Activated T-helper 1 cell treated with anti-CD3 and anti-CD28 coated beads, Interleukin-12 subunit alpha, Interleukin-12 subunit beta, Interleukin-2, Interleukin-4 antibody, amounts not matched to agents 30 ng/mL and 10 ng/mL and 1 ng/mL, durations not matched to agents 14 hours and 24 hours and 36 hours (primary cell): Measurements from ENCODE around the gene SLC35F3. TPM values are rescaled to one million over a fixed set of nuclear protein-coding genes. Genes with fewer than 3 reads are reported as not detected.
A peak's percentile ranks its signal among the peaks of the same experiment; 100 is the strongest.

Experiments used
- DNase-seq: peaks from one replicate; pipeline ENCODE4 v3.0.0; 2021; ENCODE audit warnings: low spot score
- H3K27ac Mint-ChIP-seq: one replicate; pipeline ENCODE4 v1.8.0; 2021; ENCODE audit warnings: mild to moderate bottlenecking, mixed read lengths
- H3K27me3 Mint-ChIP-seq: one replicate; pipeline ENCODE4 v1.8.0; 2022; ENCODE audit warnings: mild to moderate bottlenecking, moderate library complexity, mixed read lengths; ENCODE audit not compliant: insufficient read depth
- H3K36me3 Mint-ChIP-seq: one replicate; pipeline ENCODE4 v1.8.0; 2021; ENCODE audit warnings: low read depth, mixed read lengths
- H3K4me1 Mint-ChIP-seq: one replicate; pipeline ENCODE4 v1.8.0; 2021; ENCODE audit warnings: low read depth, mixed read lengths
- H3K4me3 Mint-ChIP-seq: one replicate; pipeline ENCODE4 v1.8.0; 2021; ENCODE audit warnings: mild to moderate bottlenecking, moderate library complexity, mixed read lengths
- H3K9me3 Mint-ChIP-seq: one replicate; pipeline ENCODE4 v1.8.0; 2021; ENCODE audit warnings: mixed read lengths
- intact Hi-C: fragments of 100-400 bp; cut with micrococcal nuclease; formaldehyde crosslinking; loops from one replicate; pipeline ENCODE4 v1.15.1; 2024
- total RNA-seq: library from RNA; stranded (reverse); gene quantifications from 2 replicates; pipeline ENCODE4 v1.2.3, GENCODE V29; 2022

Gene SLC35F3
- total RNA-seq, 1 donor from 2014 or later, result 7.9 TPM

GRCh38 chr1:234262754-234263105, 358.3 kb downstream of the SLC35F3 start:
- Mint-ChIP-seq H3K9me3 (peaks cover 3% of the 10 kb centered on the region), H3K4me1 (peaks cover 15% of the 10 kb centered on the region), H3K27ac (no peak overlapping the region), H3K27me3 (peaks cover 2% of the 10 kb centered on the region), H3K4me3 (no peak overlapping the region), H3K36me3 (no peaks in the 10 kb centered on the region)
- intact Hi-C loops, result no loop called here
- DNase-seq, result no peak

- peaks cover 18% of the 10 kb centered on the region for H3K4me1 Mint-ChIP-seq
- intact Hi-C loops, result no loop called here
Measured at GRCh38 chr1:234264832-234265231, 360.4 kb downstream of the SLC35F3 start.

GRCh38 chr1:234265321-234265720, 360.8 kb downstream of the SLC35F3 start:
- Mint-ChIP-seq H3K36me3 (peaks cover 1% of the 10 kb centered on the region), H3K4me3 (no peak overlapping the region), H3K9me3 (no peaks in the 10 kb centered on the region), H3K27me3 (peaks cover 2% of the 10 kb centered on the region), H3K27ac (no peak overlapping the region), H3K4me1 (peaks cover 21% of the 10 kb centered on the region)
- intact Hi-C loops, result no loop called here
- no peak for DNase-seq

More at GRCh38 chr1:234264832-234265231, 360.4 kb downstream of the SLC35F3 start:
- H3K27ac Mint-ChIP-seq, result no peak overlapping the region
- H3K4me3 Mint-ChIP-seq, result no peak overlapping the region
- no peak for DNase-seq
- peaks cover 2% of the 10 kb centered on the region for H3K27me3 Mint-ChIP-seq
- peaks cover 1% of the 10 kb centered on the region for H3K36me3 Mint-ChIP-seq
- no peaks in the 10 kb centered on the region for H3K9me3 Mint-ChIP-seq

GRCh38 chr1:234265861-234266260, 361.4 kb downstream of the SLC35F3 start:
- peaks cover 21% of the 10 kb centered on the region for H3K4me1 Mint-ChIP-seq
- no peaks in the 10 kb centered on the region for H3K9me3 Mint-ChIP-seq
- no peak overlapping the region for H3K4me3 Mint-ChIP-seq
- no peak overlapping the region for H3K27ac Mint-ChIP-seq
- peaks cover 1% of the 10 kb centered on the region for H3K36me3 Mint-ChIP-seq
- H3K27me3 Mint-ChIP-seq, result peaks cover 2% of the 10 kb centered on the region
- intact Hi-C loops, result no loop called here
- no peak for DNase-seq

- Mint-ChIP-seq H3K4me3 (peak overlapping the region; percentile 2), H3K27me3 (peaks cover 3% of the 10 kb centered on the region), H3K9me3 (no peaks in the 10 kb centered on the region), H3K27ac (peak overlapping the region; percentile 40), H3K36me3 (peaks cover 1% of the 10 kb centered on the region), H3K4me1 (peaks cover 24% of the 10 kb centered on the region)
- DNase-seq, result no peak
- intact Hi-C loops, result loop anchor here (1.0 to 5.0 kb wide), 3 partner anchors 26 to 53 kb away; no protein-coding TSS in a partner anchor
Measured at GRCh38 chr1:234270093-234270492, 365.6 kb downstream of the SLC35F3 start.

GRCh38 chr1:234270581-234271242, 366.2 kb downstream of the SLC35F3 start:
- no peak for DNase-seq
- Mint-ChIP-seq H3K27ac (peak overlapping the region; percentile 9), H3K9me3 (no peaks in the 10 kb centered on the region), H3K27me3 (peaks cover 6% of the 10 kb centered on the region), H3K36me3 (peaks cover 1% of the 10 kb centered on the region), H3K4me3 (peak overlapping the region; percentile 2), H3K4me1 (peaks cover 24% of the 10 kb centered on the region)
- intact Hi-C loops, result loop anchor here (1.0 to 5.0 kb wide), 5 partner anchors 26 to 54 kb away; no protein-coding TSS in a partner anchor

GRCh38 chr1:234271243-234271606, 366.7 kb downstream of the SLC35F3 start:
- Mint-ChIP-seq H3K27me3 (peaks cover 7% of the 10 kb centered on the region), H3K9me3 (no peaks in the 10 kb centered on the region), H3K27ac (no peak overlapping the region), H3K36me3 (peaks cover 1% of the 10 kb centered on the region), H3K4me1 (peaks cover 24% of the 10 kb centered on the region), H3K4me3 (no peak overlapping the region)
- intact Hi-C loops, result loop anchor here (1.0 to 5.0 kb wide), 4 partner anchors 39 to 54 kb away; no protein-coding TSS in a partner anchor
- DNase-seq, result no peak

GRCh38 chr1:234272656-234273312, 368.3 kb downstream of the SLC35F3 start:
- H3K4me1 Mint-ChIP-seq, result peaks cover 24% of the 10 kb centered on the region
- intact Hi-C loops, result loop anchor here (5.0 kb wide), 1 partner anchor 40 kb away; no protein-coding TSS in a partner anchor
- peaks cover 1% of the 10 kb centered on the region for H3K36me3 Mint-ChIP-seq
- no peak overlapping the region for H3K4me3 Mint-ChIP-seq
- peaks cover 9% of the 10 kb centered on the region for H3K27me3 Mint-ChIP-seq
- H3K27ac Mint-ChIP-seq, result no peak overlapping the region
- DNase-seq, result no peak
- H3K9me3 Mint-ChIP-seq, result no peaks in the 10 kb centered on the region

- no peak overlapping the region for H3K27ac Mint-ChIP-seq
- H3K9me3 Mint-ChIP-seq, result no peaks in the 10 kb centered on the region
- H3K4me1 Mint-ChIP-seq, result peaks cover 24% of the 10 kb centered on the region
- H3K4me3 Mint-ChIP-seq, result no peak overlapping the region
- H3K27me3 Mint-ChIP-seq, result peaks cover 11% of the 10 kb centered on the region
- intact Hi-C loops, result loop anchor here (5.0 kb wide), 1 partner anchor 42 kb away; no protein-coding TSS in a partner anchor
- no peak for DNase-seq
- H3K36me3 Mint-ChIP-seq, result peaks cover 1% of the 10 kb centered on the region
Measured at GRCh38 chr1:234273981-234274380, 369.5 kb downstream of the SLC35F3 start.

- Mint-ChIP-seq H3K4me3 (no peak overlapping the region), H3K27me3 (peaks cover 11% of the 10 kb centered on the region)
Measured at GRCh38 chr1:234276151-234276788, 371.8 kb downstream of the SLC35F3 start.

GRCh38 chr1:234277161-234277868, 372.8 kb downstream of the SLC35F3 start:
- Mint-ChIP-seq H3K27me3 (peaks cover 11% of the 10 kb centered on the region), H3K4me3 (no peak overlapping the region), H3K36me3 (no peaks in the 10 kb centered on the region), H3K4me1 (no peaks in the 10 kb centered on the region), H3K9me3 (no peaks in the 10 kb centered on the region), H3K27ac (no peak overlapping the region)
- intact Hi-C loops, result no loop called here
- DNase-seq, result no peak

More at GRCh38 chr1:234276151-234276788, 371.8 kb downstream of the SLC35F3 start:
- intact Hi-C loops, result no loop called here
- DNase-seq, result no peak
- Mint-ChIP-seq H3K27ac (no peak overlapping the region), H3K4me1 (peaks cover 7% of the 10 kb centered on the region), H3K9me3 (no peaks in the 10 kb centered on the region), H3K36me3 (no peaks in the 10 kb centered on the region)

- Mint-ChIP-seq H3K9me3 (no peaks in the 10 kb centered on the region), H3K27ac (no peak overlapping the region), H3K27me3 (peaks cover 9% of the 10 kb centered on the region), H3K4me1 (no peaks in the 10 kb centered on the region), H3K36me3 (no peaks in the 10 kb centered on the region), H3K4me3 (no peak overlapping the region)
- DNase-seq, result no peak
- intact Hi-C loops, result no loop called here
Measured at GRCh38 chr1:234279021-234279420, 374.5 kb downstream of the SLC35F3 start.
